ENCODE results near the gene CTNS.

DNA sequence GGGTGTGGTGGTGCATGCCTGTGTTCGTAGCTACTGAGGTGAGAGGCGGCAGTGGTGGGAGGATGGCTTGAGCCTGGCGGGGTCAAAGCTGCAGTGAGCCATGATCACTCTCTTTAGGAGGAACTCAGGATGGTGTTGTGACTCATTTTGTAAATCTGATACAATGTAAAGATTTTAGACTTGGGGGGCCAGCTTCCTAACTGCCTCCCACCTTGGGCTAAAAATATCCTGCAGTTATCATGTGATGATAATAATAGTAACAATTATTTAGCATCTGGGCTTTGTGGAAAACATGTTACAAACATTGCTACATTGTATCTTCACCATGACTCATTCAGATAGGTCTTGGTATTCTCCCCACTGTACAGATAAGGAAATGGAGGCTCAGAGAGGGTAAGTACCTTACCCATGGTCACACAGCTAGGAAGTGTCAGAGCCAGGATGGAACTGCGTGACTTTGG lies 7.4 kb downstream of the CTNS start:
- TF ChIP-seq ZNF2 (tag by site-specific recombination; IDR thresholded peaks at IDR 0.05) (no peak), ZBTB1 (tag by site-specific recombination; IDR thresholded peaks at IDR 0.05) (no peak)
- TF ChIP-seq, protein P1, sequence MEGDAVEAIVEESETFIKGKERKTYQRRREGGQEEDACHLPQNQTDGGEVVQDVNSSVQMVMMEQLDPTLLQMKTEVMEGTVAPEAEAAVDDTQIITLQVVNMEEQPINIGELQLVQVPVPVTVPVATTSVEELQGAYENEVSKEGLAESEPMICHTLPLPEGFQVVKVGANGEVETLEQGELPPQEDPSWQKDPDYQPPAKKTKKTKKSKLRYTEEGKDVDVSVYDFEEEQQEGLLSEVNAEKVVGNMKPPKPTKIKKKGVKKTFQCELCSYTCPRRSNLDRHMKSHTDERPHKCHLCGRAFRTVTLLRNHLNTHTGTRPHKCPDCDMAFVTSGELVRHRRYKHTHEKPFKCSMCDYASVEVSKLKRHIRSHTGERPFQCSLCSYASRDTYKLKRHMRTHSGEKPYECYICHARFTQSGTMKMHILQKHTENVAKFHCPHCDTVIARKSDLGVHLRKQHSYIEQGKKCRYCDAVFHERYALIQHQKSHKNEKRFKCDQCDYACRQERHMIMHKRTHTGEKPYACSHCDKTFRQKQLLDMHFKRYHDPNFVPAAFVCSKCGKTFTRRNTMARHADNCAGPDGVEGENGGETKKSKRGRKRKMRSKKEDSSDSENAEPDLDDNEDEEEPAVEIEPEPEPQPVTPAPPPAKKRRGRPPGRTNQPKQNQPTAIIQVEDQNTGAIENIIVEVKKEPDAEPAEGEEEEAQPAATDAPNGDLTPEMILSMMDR (tag by site-specific recombination; IDR thresholded peaks at IDR 0.05): no peak

Measured in HEK293 (cell line).